GM10266 (cell line): ENCODE measurements around the gene GSTA2.
"Not testable (repeated sequence)": the region's sequence is repeated elsewhere in the genome, so short reads cannot be mapped to it uniquely, and the experiment has no call there.

Experiments used
- DNase-seq: peaks from one replicate; pipeline ENCODE4 v3.0.0; 2012; ENCODE audit errors: extremely low spot score
- TF ChIP-seq, protein P1 (sequence below): IDR thresholded peaks from 2 replicates; pipeline ENCODE4 v1.5.1; 2012; ENCODE audit warnings: mild to moderate bottlenecking, low read depth; ENCODE audit not compliant: control insufficient read depth, insufficient read depth; ENCODE audit errors: missing control alignments

Gene GSTA2

GRCh38 chr6:52763322-52763916 is at the start of gene GSTA2:
Gene GSTA2, minus strand, starts transcription at chr6:52763475. Its CDS starts 5,528 bp downstream, at chr6:52757947.
- not testable (repeated sequence) for DNase-seq

- DNase-seq: not testable (repeated sequence)
Measured at GRCh38 chr6:52809777-52810176, 46.5 kb upstream of the GSTA2 start.

GRCh38 chr6:52808660-52809059 is 45.4 kb upstream of the GSTA2 start:
- no peak for DNase-seq
- TF ChIP-seq, protein P1, sequence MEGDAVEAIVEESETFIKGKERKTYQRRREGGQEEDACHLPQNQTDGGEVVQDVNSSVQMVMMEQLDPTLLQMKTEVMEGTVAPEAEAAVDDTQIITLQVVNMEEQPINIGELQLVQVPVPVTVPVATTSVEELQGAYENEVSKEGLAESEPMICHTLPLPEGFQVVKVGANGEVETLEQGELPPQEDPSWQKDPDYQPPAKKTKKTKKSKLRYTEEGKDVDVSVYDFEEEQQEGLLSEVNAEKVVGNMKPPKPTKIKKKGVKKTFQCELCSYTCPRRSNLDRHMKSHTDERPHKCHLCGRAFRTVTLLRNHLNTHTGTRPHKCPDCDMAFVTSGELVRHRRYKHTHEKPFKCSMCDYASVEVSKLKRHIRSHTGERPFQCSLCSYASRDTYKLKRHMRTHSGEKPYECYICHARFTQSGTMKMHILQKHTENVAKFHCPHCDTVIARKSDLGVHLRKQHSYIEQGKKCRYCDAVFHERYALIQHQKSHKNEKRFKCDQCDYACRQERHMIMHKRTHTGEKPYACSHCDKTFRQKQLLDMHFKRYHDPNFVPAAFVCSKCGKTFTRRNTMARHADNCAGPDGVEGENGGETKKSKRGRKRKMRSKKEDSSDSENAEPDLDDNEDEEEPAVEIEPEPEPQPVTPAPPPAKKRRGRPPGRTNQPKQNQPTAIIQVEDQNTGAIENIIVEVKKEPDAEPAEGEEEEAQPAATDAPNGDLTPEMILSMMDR: no peak

DNA sequence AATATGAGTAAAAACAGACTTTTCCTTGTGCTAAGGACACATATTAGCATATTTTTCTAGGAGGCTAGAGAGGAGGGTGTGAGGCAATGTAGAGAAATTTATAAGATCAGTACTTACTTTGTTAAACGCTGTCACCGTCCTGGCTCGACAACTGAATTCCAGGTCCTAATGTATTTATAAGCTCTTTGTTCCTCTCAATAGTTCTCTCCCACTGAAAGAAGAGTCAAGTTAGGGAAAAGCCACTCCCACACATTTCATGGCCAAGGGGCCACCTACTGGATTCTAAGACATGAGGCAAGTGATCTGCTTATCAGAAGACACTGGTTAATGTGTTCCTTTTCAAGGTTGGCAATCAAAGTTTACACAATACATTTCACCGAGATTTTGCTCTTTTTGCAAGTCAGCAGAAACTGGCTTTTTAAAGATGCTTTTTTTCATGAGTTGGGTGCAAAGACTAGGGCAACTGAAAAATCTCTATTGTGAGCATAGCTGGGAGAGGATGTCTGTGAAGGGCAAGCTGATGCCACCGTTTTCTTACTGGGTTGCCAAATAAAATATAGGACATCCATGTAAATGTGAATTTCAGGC is 40.5 kb upstream of the GSTA2 start, which contains the start of gene GSTA1:
GSTA1 (minus strand) TSS at position 149 of the 588 bp plus-strand sequence. CDS start 4,549 bp downstream, outside the sequence.
- not testable (repeated sequence) for DNase-seq

DNA sequence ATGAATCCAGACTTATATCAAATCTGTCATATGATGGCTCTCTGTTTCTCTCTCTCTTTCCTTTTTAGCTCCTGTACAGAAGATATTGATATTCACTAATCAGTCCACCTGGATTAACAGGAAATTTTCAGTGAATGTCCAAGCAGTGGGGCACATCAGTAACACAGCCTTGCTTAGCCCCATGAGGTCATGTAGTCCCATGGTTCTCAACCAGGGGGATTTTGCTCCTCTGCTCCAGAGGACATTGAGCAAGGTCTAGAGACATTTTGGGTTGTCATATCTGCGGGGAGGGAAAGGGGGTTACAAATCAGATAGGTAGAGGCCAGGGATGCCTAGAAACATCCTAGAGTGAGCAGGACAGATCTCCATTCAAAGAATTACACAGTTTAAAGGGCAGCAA is 39.5 kb upstream of the GSTA2 start:
- no peak for DNase-seq
- TF ChIP-seq, protein P1: no peak

DNA sequence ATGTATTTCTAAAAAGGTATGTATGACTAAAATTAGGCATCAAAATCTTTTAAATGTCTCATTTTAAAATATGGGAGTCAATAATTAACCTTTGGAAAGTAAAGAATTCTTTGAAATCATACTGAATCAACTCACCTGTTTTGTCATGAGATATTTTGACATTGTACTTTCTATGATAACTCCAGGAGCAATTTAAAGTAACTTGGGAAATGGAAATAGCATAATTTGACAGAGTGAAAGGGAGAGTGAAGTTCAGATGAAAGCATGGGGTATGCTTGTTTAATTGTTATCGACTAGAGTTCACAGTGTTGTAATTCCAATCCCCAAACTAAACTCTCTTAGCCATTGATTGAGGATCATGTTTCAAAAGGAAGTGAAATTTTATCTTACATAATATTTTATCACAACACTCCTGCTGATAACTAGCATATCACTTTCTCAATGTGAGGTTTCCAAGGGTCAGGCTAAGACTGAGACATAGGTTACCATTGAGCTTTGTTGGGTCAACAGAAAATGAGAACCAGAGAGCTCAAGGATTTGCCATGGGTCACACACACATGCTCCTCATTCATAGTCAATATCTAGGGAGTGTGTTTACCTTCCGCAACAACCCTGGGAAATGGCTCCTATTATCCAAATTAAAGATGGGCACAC is 38.0 kb upstream of the GSTA2 start:
- TF ChIP-seq, protein P1: no peak

DNA sequence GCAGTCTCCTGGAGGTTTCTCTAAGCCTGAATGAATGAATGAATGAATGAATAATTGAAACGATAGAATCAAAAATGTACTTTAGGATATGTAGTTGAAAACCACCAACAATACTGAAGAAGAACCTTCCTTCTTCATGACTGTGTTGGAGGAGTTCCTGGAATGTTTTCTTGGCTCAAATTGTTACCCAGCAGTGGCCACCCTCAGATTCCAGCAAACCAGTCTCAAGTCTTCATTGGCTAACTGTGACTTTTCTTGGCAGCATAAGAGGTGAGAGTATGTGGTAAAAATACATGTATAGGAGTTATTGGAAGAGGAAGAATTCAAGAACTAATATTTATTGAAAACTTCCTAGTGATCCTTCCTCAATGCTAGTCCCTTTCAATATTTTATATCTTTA is 36.0 kb upstream of the GSTA2 start:
- not testable (repeated sequence) for DNase-seq

More for the DNA sequence above, 38.0 kb upstream of the GSTA2 start:
- DNase-seq: no peak

DNA sequence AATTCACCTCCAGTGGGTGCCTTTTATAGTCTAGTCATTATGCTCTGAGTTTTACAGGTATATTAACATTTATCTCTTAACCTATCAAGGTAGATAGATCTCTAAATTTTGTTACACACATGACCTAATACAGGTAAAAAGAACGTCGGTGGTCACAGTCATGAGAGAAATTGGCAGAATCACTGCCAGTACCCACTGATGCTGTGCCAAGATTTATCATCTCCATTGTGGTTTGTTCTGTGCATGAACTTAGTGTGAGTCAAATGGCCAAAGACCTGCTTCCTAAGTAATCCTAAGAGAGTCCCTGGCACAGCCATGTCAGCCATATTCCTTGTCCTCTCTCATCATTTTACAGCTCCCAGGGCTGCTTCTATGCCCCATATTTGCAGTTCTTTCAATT is 31.1 kb upstream of the GSTA2 start:
- DNase-seq: not testable (repeated sequence)

- TF ChIP-seq, protein P1: no peak
- no peak for DNase-seq
Measured at GRCh38 chr6:52790861-52791260, 27.6 kb upstream of the GSTA2 start.

GRCh38 chr6:52789658-52790057 is 26.4 kb upstream of the GSTA2 start:
- DNase-seq: not testable (repeated sequence)

DNA sequence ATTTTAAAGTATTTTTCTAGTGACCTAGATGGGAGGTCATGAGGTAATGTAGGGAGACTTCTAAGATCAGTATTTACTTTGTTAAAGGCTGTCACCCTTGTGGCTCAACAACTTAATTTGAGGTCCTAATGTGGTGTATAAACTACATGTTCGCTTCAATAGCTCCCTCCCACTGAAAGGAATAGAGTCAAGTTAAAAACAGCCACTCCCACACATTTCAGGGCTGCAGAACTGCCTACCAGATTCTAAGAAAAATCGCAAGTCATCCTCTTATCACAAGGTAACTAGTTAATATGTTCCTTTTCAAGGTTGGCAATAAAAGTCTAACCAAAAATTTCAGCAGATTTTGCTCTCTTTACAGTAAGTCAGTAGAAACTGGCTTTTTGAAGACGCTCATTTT is 25.2 kb upstream of the GSTA2 start:
- DNase-seq: no peak
- TF ChIP-seq, protein P1: no peak
